Measurements from ENCODE around the gene SETD3.
A peak's percentile ranks its signal among the peaks of the same experiment; 100 is the strongest.

SETD3 gene

DNA sequence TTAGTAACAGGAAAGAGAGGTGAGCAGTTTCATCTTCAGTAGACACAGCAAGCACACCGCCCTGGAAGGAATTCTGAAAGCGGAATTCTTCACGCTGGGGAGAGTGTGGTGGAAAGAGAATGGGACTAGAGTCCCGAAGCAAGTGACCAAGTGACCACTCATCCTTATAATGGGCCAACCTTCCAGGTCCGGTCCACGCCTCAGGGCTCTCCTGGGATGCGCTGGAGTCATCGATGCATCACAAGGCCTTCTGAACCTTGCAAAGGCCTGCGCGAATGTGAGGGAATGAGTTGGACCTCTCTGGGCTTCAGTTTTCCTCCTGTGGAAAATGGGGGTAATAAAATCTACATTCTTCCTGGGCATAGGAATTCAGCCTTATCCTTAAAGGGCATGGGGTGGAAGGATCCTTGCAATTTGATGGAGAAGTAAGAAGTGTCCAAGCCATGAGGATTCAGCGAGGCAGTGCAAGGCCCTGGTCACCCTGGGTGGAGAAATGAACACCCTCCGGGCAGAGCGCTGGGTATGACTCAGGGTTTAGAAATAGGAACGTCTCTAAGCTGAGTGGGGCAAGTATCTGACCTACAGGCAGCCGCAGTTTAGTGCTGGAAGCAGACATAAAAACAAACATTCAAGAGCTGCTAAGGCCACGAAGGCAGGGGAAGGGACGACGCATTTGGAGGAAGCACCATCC lies 97.7 kb downstream of the SETD3 start:
- DNase-seq (ENCODE audit: low read depth in 2 of 2): peak in 1 of 2 donors; percentile 27
- no peak overlapping the region for H3K4me3 ChIP-seq (replicated peaks in 1 of 2; ENCODE audit: low read depth in 2 of 2, low read length in 2 of 2)
- TF ChIP-seq, protein P1, sequence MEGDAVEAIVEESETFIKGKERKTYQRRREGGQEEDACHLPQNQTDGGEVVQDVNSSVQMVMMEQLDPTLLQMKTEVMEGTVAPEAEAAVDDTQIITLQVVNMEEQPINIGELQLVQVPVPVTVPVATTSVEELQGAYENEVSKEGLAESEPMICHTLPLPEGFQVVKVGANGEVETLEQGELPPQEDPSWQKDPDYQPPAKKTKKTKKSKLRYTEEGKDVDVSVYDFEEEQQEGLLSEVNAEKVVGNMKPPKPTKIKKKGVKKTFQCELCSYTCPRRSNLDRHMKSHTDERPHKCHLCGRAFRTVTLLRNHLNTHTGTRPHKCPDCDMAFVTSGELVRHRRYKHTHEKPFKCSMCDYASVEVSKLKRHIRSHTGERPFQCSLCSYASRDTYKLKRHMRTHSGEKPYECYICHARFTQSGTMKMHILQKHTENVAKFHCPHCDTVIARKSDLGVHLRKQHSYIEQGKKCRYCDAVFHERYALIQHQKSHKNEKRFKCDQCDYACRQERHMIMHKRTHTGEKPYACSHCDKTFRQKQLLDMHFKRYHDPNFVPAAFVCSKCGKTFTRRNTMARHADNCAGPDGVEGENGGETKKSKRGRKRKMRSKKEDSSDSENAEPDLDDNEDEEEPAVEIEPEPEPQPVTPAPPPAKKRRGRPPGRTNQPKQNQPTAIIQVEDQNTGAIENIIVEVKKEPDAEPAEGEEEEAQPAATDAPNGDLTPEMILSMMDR (IDR thresholded peaks at IDR 0.05; ENCODE audit: low read depth, low read length): no peak

DNA sequence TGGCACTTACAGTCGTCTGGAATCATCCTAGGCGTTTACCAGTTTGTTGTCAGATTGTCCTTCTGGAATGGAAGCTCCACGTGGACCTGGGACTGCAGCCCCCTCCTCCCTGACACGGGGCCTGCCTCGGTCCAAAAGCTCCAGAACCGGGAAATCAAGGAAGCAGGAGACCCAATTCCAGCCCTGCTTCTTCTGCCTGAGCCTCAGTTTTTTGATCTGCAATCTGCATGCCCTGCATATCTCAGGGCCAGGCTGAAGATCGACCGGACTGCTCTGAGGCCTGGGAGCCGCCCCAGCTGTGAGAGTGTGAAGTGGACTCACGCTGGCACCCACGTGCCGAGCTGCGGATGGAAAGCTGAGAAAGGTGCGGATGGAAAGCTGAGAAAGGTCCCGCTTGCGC lies 98.6 kb downstream of the SETD3 start:
- H3K4me3 ChIP-seq (replicated peaks in 1 of 2; ENCODE audit: low read depth in 2 of 2, low read length in 2 of 2): no peak overlapping the region
- no peak for DNase-seq (ENCODE audit: low read depth in 2 of 2)
- TF ChIP-seq, protein P1 (IDR thresholded peaks at IDR 0.05; ENCODE audit: low read depth, low read length): no peak

DNA sequence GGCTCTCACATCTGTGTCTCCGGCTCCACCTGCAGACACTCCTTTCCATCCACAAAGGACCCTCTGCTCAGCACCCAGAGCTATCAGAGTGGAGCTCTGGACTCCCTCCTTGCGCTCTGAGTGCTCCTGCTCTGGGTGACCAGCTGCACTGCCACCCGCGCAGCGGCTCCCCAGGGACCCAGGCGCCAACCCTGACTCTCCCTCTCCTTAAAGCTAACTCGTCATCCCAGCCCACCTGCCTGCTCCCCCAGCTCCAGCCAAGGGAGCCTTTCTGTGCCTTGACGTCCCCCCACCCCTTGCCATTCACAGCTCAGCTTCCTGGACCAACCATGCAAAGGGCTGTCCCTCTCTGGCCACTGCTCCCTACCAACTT lies 99.0 kb downstream of the SETD3 start:
- no peak overlapping the region for H3K4me3 ChIP-seq (replicated peaks in 1 of 2; ENCODE audit: low read depth in 2 of 2, low read length in 2 of 2)
- no peak for DNase-seq (ENCODE audit: low read depth in 2 of 2)
- TF ChIP-seq, protein P1 (IDR thresholded peaks at IDR 0.05; ENCODE audit: low read depth, low read length): no peak

DNA sequence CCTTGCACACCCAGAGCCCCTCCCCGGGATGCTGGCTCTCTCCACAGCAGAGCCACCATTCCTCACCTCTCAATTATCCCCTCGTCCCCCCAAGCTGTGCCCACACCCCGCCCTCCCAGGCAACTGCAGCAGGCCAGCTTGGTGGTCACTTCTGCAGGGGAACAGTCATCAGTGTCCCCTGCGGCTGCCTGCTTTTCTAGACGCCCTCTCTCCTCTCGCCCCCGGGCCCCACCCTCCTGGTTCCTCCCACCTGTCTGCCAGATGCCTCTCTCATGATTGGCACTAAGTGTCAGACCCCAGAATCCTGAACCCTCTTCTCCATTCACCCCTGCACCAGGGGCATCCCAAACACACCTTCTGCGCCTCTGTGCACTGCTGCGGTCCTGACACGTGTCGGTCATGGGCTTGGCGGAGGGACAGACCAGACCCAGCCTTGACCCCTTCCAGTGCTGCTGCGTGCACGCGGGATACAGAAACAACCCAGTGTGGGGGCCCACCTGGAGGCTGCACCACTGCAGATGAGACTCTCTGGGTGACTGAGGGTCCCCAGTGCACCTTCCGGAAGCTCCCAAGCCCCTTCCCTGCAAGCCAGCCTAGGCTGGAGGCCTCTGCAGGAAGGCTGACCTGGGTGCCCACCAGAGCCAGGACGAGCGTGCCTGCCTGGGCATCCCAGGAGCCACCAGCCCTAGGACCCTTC lies 99.5 kb downstream of the SETD3 start:
- H3K4me3 ChIP-seq (replicated peaks in 1 of 2; ENCODE audit: low read depth in 2 of 2, low read length in 2 of 2): no peak overlapping the region
- TF ChIP-seq, protein P1 (IDR thresholded peaks at IDR 0.05; ENCODE audit: low read depth, low read length): no peak
- no peak for DNase-seq (ENCODE audit: low read depth in 2 of 2)

DNA sequence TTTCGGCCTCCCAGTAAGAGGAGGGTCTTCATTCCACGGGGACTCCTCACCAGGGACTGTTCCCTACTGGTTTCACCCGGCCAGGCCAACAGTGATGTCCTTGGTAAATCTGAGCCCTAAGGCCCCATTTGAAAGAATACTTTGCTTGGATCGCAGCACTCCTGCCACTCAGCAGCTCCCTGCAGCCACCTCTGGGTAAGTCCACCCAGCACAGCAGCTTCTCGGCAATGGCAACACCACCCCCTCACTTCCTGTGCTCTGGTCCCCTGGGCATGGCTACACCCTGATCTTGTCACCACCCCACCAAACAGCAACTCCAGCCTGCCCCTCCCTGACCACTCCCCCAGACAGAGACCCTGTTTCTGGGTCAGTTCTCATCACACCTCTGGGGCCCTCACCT lies 100.3 kb downstream of the SETD3 start:
- TF ChIP-seq, protein P1 (IDR thresholded peaks at IDR 0.05; ENCODE audit: low read depth, low read length): no peak
- no peak for DNase-seq (ENCODE audit: low read depth in 2 of 2)
- H3K4me3 ChIP-seq (replicated peaks in 1 of 2; ENCODE audit: low read depth in 2 of 2, low read length in 2 of 2): no peak overlapping the region

DNA sequence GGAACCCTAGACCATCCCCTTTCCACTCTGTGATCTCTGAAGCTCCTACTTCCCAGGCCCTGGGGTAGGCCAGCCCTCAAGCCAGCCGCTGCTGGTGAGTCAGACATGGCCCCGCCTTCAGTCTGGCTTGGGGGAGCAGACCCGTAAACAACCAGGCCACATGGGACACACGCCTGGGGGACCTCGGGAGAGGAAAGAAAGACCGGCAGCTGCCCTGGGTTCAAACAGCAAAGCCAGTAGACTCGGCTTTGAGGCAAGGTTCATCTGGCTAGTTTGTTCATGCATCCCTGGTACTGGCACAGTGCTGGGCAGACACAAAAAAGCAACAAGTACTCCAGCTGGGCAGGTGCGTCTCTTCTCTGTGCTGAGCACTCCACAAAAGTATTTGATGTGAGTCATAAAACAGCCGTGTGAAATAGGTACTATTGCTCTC lies 101.9 kb downstream of the SETD3 start:
- no peak overlapping the region for H3K4me3 ChIP-seq (replicated peaks in 1 of 2; ENCODE audit: low read depth in 2 of 2, low read length in 2 of 2)
- TF ChIP-seq, protein P1 (IDR thresholded peaks at IDR 0.05; ENCODE audit: low read depth, low read length): no peak
- peak in 1 of 2 donors; percentile 57 for DNase-seq (ENCODE audit: low read depth in 2 of 2)
